GM10847 (cell line): ENCODE data around the gene HSF4.

ENCODE experiments used
- POLR2A ChIP-seq: IDR thresholded peaks from 2 replicates; pipeline ENCODE4 v1.6.1; 2011; ENCODE audit not compliant: insufficient read length; ENCODE audit errors: extremely low read depth

Gene HSF4

GRCh38 chr16:67208154-67208896 lies 43.8 kb downstream of the HSF4 start:
- TF ChIP-seq POLR2A = no peak

GRCh38 chr16:67209565-67209964 lies 45.0 kb downstream of the HSF4 start:
- no peak for TF ChIP-seq POLR2A

- no peak for TF ChIP-seq POLR2A
Measured at GRCh38 chr16:67210069-67210937, 45.8 kb downstream of the HSF4 start.

GRCh38 chr16:67211674-67212073 lies 47.1 kb downstream of the HSF4 start:
- TF ChIP-seq POLR2A = no peak

- no peak for TF ChIP-seq POLR2A
Measured at GRCh38 chr16:67212766-67213165, 48.2 kb downstream of the HSF4 start.

- no peak for TF ChIP-seq POLR2A
Measured at GRCh38 chr16:67213197-67214019, 48.9 kb downstream of the HSF4 start.

- TF ChIP-seq POLR2A = no peak
Measured at GRCh38 chr16:67215706-67216105, 51.2 kb downstream of the HSF4 start.

- TF ChIP-seq POLR2A = no peak
Measured at GRCh38 chr16:67216612-67217490, 52.3 kb downstream of the HSF4 start.
